Measurements from ENCODE around the gene USF3. TPM values are rescaled to one million over a fixed set of nuclear protein-coding genes. Genes with fewer than 3 reads are reported as not detected.
A peak's percentile ranks its signal among the peaks of the same experiment; 100 is the strongest.

The USF3 gene
- total RNA-seq, 3 donors from 2014 or later = 19.7 to 38.9 (median 28.5) TPM

DNA sequence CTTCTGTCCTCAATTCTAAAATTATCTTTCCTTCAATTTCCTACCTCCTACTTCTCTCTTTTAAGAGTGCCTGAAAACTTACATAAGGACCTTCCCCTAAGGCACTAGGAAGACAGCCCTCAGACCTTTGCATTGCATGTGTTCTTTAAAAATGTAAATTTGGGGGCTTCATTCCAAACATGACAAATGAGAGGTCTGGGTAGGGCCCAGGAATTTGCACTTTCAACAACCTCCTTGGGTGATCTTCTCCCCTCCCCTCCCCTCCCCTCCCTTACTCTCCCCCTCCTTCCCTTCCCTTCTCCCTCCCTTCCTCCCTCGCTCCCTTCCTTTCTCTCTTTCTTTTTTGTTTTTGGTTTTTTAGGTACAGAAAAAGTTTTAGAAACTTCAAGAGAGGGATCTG lies 18.7 kb downstream of the USF3 start:
- TF ChIP-seq, protein P1, sequence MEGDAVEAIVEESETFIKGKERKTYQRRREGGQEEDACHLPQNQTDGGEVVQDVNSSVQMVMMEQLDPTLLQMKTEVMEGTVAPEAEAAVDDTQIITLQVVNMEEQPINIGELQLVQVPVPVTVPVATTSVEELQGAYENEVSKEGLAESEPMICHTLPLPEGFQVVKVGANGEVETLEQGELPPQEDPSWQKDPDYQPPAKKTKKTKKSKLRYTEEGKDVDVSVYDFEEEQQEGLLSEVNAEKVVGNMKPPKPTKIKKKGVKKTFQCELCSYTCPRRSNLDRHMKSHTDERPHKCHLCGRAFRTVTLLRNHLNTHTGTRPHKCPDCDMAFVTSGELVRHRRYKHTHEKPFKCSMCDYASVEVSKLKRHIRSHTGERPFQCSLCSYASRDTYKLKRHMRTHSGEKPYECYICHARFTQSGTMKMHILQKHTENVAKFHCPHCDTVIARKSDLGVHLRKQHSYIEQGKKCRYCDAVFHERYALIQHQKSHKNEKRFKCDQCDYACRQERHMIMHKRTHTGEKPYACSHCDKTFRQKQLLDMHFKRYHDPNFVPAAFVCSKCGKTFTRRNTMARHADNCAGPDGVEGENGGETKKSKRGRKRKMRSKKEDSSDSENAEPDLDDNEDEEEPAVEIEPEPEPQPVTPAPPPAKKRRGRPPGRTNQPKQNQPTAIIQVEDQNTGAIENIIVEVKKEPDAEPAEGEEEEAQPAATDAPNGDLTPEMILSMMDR (IDR thresholded peaks at IDR 0.05) = no peak
- no peak for TF ChIP-seq POLR2A (IDR thresholded peaks at IDR 0.05)
- TF ChIP-seq POLR2AphosphoS5 (IDR thresholded peaks at IDR 0.05) = no peak
- Histone ChIP-seq H3K4me1 (no peaks in the 10 kb centered on the region), H3K27me3 (no peaks in the 10 kb centered on the region), H3K36me3 (no peaks in the 10 kb centered on the region), H3K27ac (no peak overlapping the region), H3K4me3 (no peak overlapping the region), H3K9me3 (no peaks in the 10 kb centered on the region)
- DNase-seq (ENCODE audit: low spot score in 2 of 2) = no peak
- intact Hi-C loops (cut with DNase I; ENCODE audit: low total_unique reads) = loop anchor here (5.0 kb wide), 1 partner anchor 175 kb away; no protein-coding TSS in a partner anchor

DNA sequence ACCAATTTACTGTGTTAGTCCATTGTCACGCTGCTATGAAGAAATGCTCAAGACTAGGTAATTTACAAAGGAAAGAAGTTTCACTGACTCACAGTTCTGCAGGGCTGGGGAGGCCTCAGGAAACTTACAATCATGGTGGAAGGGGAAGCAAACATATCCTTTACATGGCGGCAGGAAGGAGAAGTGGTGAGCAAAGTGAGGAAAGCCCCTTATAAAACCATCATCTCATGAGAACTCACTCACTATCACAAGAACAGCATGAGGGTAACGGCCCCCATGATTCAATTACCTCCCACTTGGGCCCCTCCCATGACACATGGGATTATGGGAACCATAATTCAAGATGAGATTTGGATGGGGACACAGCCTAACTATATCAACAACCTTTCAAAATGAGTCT lies 20.2 kb downstream of the USF3 start:
- Histone ChIP-seq H3K27ac (no peak overlapping the region), H3K27me3 (no peaks in the 10 kb centered on the region), H3K9me3 (no peaks in the 10 kb centered on the region), H3K36me3 (no peaks in the 10 kb centered on the region), H3K4me1 (no peaks in the 10 kb centered on the region), H3K4me3 (no peak overlapping the region)
- DNase-seq (ENCODE audit: low spot score in 2 of 2) = no peak
- TF ChIP-seq POLR2A (IDR thresholded peaks at IDR 0.05) (no peak), POLR2AphosphoS5 (IDR thresholded peaks at IDR 0.05) (no peak)
- TF ChIP-seq, protein P1 (IDR thresholded peaks at IDR 0.05) = no peak
- intact Hi-C loops (cut with DNase I; ENCODE audit: low total_unique reads) = loop anchor here (5.0 kb wide), 1 partner anchor 174 kb away; no protein-coding TSS in a partner anchor

DNA sequence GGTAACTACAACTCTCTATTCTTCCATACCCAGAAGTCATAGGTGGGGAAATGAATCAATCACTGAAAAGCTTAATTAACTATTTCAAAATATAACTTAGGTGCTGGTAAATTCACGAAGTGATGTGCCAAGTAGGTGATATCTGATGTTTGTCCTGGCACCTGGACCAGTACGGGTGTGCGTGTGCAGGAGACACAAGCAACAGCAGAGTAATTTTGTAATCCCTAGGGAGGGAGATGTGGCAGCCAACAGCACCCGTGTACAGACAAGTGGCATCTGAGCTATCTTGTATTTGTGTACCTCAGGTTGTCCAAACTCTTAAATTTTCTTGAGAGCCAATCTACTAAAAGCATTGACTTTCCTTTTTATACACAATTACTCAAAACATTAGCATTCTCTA lies 22.8 kb downstream of the USF3 start:
- TF ChIP-seq POLR2AphosphoS5 (IDR thresholded peaks at IDR 0.05) (no peak), POLR2A (IDR thresholded peaks at IDR 0.05) (no peak)
- TF ChIP-seq, protein P1 (IDR thresholded peaks at IDR 0.05) = no peak
- no peak for DNase-seq (ENCODE audit: low spot score in 2 of 2)
- H3K36me3 ChIP-seq = no peaks in the 10 kb centered on the region
- H3K9me3 ChIP-seq = no peaks in the 10 kb centered on the region
- intact Hi-C loops (cut with DNase I; ENCODE audit: low total_unique reads) = no loop called here
- H3K4me1 ChIP-seq = no peaks in the 10 kb centered on the region
- H3K4me3 ChIP-seq = no peak overlapping the region
- H3K27ac ChIP-seq = no peak overlapping the region
- H3K27me3 ChIP-seq = no peaks in the 10 kb centered on the region

DNA sequence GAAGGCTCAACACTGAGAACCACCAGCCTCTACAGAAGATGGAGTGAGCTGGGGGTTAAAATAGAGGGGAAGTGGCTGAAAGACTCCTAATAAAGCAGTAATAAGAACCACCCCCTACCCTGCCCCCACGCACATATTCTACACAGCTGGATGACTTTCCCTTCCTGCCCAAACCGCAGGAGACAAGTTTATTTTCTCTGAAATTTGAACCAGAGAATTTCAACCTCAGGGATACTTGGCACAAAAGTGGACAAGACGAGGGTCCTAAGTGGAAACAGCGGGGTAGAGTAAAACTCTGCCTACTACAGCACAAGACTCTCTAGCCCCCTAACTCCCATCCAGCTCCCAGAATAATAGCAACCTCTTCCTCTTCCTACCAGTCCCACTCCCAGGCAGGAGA lies 28.4 kb downstream of the USF3 start:
- H3K9me3 ChIP-seq = no peaks in the 10 kb centered on the region
- no peak for TF ChIP-seq POLR2A (IDR thresholded peaks at IDR 0.05)
- TF ChIP-seq, protein P1 (IDR thresholded peaks at IDR 0.05) = no peak
- TF ChIP-seq POLR2AphosphoS5 (IDR thresholded peaks at IDR 0.05) = no peak

DNA sequence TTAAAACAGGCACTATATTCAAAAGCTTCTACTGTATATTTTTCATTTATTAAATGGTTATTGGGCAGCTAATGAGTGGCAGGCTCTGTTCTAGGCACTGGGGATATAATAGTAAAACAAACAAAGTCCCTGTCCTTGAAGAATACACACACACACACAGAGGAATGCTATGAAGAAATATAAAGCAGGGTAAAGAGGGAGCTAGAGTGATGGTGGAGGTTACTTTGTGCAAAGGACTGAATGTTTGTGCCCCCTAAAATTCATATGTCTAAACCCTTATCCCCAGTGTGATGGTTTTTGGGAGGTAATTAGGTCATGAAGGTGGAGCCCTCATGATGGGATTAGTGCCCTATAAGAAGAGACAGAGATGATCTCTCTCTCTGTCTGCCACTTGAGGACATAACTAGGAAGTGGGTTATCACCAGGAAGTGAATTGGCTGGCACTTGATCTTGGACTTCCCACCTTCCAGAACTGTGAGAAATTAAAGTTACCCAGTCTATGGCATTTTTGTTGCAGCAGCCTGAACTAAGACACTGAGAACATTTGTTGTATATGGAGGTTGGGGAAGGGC lies 31.8 kb downstream of the USF3 start:
- H3K36me3 ChIP-seq = peaks cover under 1% of the 10 kb centered on the region
- intact Hi-C loops (cut with DNase I; ENCODE audit: low total_unique reads) = no loop called here

More for the DNA sequence above, 28.4 kb downstream of the USF3 start:
- peak overlapping the region; percentile 14 to 54 for H3K27ac ChIP-seq
- no peak for DNase-seq (ENCODE audit: low spot score in 2 of 2)
- H3K36me3 ChIP-seq = no peaks in the 10 kb centered on the region
- H3K27me3 ChIP-seq = no peaks in the 10 kb centered on the region
- H3K4me1 ChIP-seq = no peaks in the 10 kb centered on the region
- no peak overlapping the region for H3K4me3 ChIP-seq
- intact Hi-C loops (cut with DNase I; ENCODE audit: low total_unique reads) = no loop called here

More for the DNA sequence above, 31.8 kb downstream of the USF3 start:
- TF ChIP-seq, protein P1 (IDR thresholded peaks at IDR 0.05) = no peak
- no peak for TF ChIP-seq POLR2AphosphoS5 (IDR thresholded peaks at IDR 0.05)
- TF ChIP-seq POLR2A (IDR thresholded peaks at IDR 0.05) = no peak
- Histone ChIP-seq H3K27ac (no peak overlapping the region), H3K4me3 (no peak overlapping the region), H3K27me3 (no peaks in the 10 kb centered on the region), H3K4me1 (no peaks in the 10 kb centered on the region), H3K9me3 (no peaks in the 10 kb centered on the region)
- DNase-seq (ENCODE audit: low spot score in 2 of 2) = no peak

Data from breast epithelium (tissue), 4 donors.